Activated naive CD8-positive, alpha-beta T cell treated with anti-CD3 and anti-CD28 coated beads, Interleukin-2, amount 50 U/mL, for 24 hours (primary cell): ENCODE data around the gene MRPL40.

Source experiments
- ATAC-seq: fragments of 150-1000 bp; cut with Tn5 transposase; one replicate; pipeline ENCODE4 v1.10.0; 2021
- DNase-seq: peaks from one replicate; pipeline ENCODE4 v3.0.0; 2021
- H3K27ac Mint-ChIP-seq: one replicate; pipeline ENCODE4 v1.8.0; 2021; ENCODE audit warnings: mild to moderate bottlenecking, mixed read lengths
- H3K27me3 Mint-ChIP-seq: one replicate; pipeline ENCODE4 v1.8.0; 2021; ENCODE audit warnings: mixed read lengths
- H3K36me3 Mint-ChIP-seq: one replicate; pipeline ENCODE4 v1.8.0; 2021; ENCODE audit warnings: low read depth, mixed read lengths
- H3K4me1 Mint-ChIP-seq: one replicate; pipeline ENCODE4 v1.8.0; 2021; ENCODE audit warnings: mixed read lengths
- H3K4me3 Mint-ChIP-seq: one replicate; pipeline ENCODE4 v1.8.0; 2021; ENCODE audit warnings: mild to moderate bottlenecking, moderate library complexity, mixed read lengths
- H3K9me3 Mint-ChIP-seq: one replicate; pipeline ENCODE4 v1.8.0; 2021; ENCODE audit warnings: mixed read lengths

Gene MRPL40

GRCh38 chr22:19455585-19456370 lies 23.4 kb downstream of the MRPL40 start:
- Mint-ChIP-seq H3K4me3 (no peak overlapping the region), H3K36me3 (peaks cover 50% of the 10 kb centered on the region), H3K27me3 (no peaks in the 10 kb centered on the region), H3K4me1 (peaks cover 3% of the 10 kb centered on the region), H3K27ac (no peak overlapping the region), H3K9me3 (no peaks in the 10 kb centered on the region)
- no peak for DNase-seq
- ATAC-seq, result no peak

DNA sequence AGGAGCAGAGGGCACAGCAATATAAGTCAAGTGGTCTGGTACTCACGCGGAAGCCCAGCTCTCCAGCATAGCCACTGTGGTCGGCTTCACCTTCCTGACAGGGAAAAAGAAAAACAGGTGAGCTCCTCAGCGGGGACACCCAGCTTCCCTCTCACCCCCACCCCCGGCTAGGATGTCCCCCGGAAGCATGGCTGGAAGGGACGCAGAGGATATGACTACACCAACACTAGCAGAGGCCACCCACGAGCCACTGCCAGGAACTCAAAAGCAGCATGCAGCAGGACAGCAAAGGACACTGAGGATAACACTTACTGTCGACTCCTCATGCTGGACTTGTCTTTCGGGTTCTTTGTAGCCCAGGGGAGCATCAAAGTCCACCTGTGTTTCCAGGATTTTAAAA lies 24.2 kb downstream of the MRPL40 start:
- ATAC-seq (no peak), DNase-seq (no peak)
- Mint-ChIP-seq H3K4me1 (peaks cover 3% of the 10 kb centered on the region), H3K27ac (no peak overlapping the region), H3K36me3 (peaks cover 53% of the 10 kb centered on the region), H3K27me3 (no peaks in the 10 kb centered on the region), H3K9me3 (no peaks in the 10 kb centered on the region), H3K4me3 (no peak overlapping the region)

- H3K27me3 Mint-ChIP-seq, result no peaks in the 10 kb centered on the region
- peaks cover 3% of the 10 kb centered on the region for H3K4me1 Mint-ChIP-seq
- no peak for ATAC-seq
- H3K9me3 Mint-ChIP-seq, result no peaks in the 10 kb centered on the region
- H3K4me3 Mint-ChIP-seq, result no peak overlapping the region
- peaks cover 56% of the 10 kb centered on the region for H3K36me3 Mint-ChIP-seq
- DNase-seq, result no peak
- H3K27ac Mint-ChIP-seq, result no peak overlapping the region
Measured at GRCh38 chr22:19457828-19458428, 25.6 kb downstream of the MRPL40 start.

- Mint-ChIP-seq H3K27ac (no peak overlapping the region), H3K36me3 (peaks cover 42% of the 10 kb centered on the region), H3K9me3 (no peaks in the 10 kb centered on the region), H3K27me3 (no peaks in the 10 kb centered on the region), H3K4me1 (no peaks in the 10 kb centered on the region), H3K4me3 (no peak overlapping the region)
- DNase-seq (no peak), ATAC-seq (no peak)
Measured at GRCh38 chr22:19460036-19460435, 27.7 kb downstream of the MRPL40 start.

GRCh38 chr22:19461506-19461905 lies 29.2 kb downstream of the MRPL40 start:
- H3K4me3 Mint-ChIP-seq, result no peak overlapping the region
- no peak for ATAC-seq
- DNase-seq, result no peak
- peaks cover 44% of the 10 kb centered on the region for H3K36me3 Mint-ChIP-seq
- no peak overlapping the region for H3K27ac Mint-ChIP-seq
- no peaks in the 10 kb centered on the region for H3K4me1 Mint-ChIP-seq
- no peaks in the 10 kb centered on the region for H3K27me3 Mint-ChIP-seq
- no peaks in the 10 kb centered on the region for H3K9me3 Mint-ChIP-seq

DNA sequence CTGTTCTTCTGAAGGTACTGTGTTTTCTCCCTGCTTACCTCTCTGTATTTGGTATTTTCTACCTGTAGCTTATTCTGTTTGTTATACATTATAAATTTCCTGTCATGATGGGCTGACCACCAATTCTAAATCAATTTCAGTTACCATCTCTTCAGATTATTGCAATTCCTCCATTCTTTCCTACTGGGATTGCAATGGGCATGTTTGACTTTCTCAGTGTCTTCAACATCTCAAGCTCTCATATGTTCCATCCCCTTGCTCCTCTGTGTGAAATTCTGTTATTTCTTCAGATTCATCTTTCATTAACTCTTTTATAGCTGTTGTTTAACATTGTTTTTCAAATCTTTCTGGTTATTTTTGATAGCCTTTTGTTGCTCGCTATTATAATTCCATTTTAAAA lies 30.7 kb downstream of the MRPL40 start:
- Mint-ChIP-seq H3K27ac (no peak overlapping the region), H3K4me1 (no peaks in the 10 kb centered on the region), H3K36me3 (peaks cover 45% of the 10 kb centered on the region), H3K9me3 (no peaks in the 10 kb centered on the region), H3K27me3 (no peaks in the 10 kb centered on the region), H3K4me3 (no peak overlapping the region)
- DNase-seq, result no peak
- no peak for ATAC-seq

DNA sequence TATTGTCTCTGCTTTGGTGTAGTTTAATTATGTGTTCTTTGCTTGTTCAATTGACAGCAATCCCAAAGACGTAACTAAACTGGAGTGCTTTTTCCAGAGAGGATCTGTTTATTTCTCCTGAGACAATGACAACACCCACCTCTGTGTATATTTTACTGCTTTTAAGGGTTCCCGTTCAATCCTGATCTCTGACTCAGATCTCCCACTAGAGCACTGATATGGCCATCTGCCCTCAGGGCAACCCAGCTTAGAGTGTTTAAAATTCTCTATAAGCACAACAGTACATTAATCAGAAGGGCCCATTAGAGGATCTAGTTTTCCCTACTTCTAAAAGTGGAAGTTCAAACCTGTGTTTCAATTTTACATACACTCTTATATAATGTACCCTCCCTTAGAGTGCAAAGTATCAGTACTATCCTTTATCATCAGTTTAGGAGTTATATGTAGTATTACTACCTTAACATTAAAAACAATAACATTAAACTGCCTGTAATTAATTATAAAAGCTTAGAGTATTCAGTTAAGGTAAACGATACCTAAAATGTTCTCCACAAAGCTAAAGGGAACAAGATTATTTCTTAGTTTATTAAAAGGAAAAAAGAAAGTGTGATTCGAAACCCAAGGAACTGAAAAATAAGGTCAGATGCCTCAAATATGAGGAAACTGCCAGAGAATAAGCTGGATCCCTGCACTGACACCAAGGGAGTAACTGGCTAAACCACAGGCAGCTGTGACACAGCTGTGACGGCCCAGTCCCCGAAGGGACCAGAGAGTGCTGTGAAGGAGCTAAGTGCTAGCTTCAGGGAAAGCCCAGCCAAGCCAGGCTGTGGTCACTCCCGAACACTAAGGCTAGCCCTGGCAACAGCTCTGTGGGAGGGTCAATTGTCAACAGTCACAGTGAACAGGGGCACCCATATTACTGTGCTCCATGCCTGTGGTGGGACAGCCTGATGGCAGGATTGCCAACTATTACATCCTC lies 31.4 kb downstream of the MRPL40 start:
- Mint-ChIP-seq H3K36me3 (peaks cover 50% of the 10 kb centered on the region), H3K27ac (no peak overlapping the region), H3K9me3 (no peaks in the 10 kb centered on the region), H3K27me3 (no peaks in the 10 kb centered on the region), H3K4me1 (no peaks in the 10 kb centered on the region), H3K4me3 (no peak overlapping the region)
- ATAC-seq (no peak), DNase-seq (no peak)

GRCh38 chr22:19464546-19464945 lies 32.2 kb downstream of the MRPL40 start:
- H3K36me3 Mint-ChIP-seq, result peaks cover 53% of the 10 kb centered on the region
- H3K4me1 Mint-ChIP-seq, result no peaks in the 10 kb centered on the region
- ATAC-seq (no peak), DNase-seq (no peak)
- no peaks in the 10 kb centered on the region for H3K9me3 Mint-ChIP-seq
- no peak overlapping the region for H3K27ac Mint-ChIP-seq
- H3K27me3 Mint-ChIP-seq, result no peaks in the 10 kb centered on the region
- no peak overlapping the region for H3K4me3 Mint-ChIP-seq

GRCh38 chr22:19464975-19465374 lies 32.6 kb downstream of the MRPL40 start:
- peaks cover 54% of the 10 kb centered on the region for H3K36me3 Mint-ChIP-seq
- no peak overlapping the region for H3K27ac Mint-ChIP-seq
- no peaks in the 10 kb centered on the region for H3K9me3 Mint-ChIP-seq
- H3K4me3 Mint-ChIP-seq, result no peak overlapping the region
- ATAC-seq (no peak), DNase-seq (no peak)
- no peaks in the 10 kb centered on the region for H3K4me1 Mint-ChIP-seq
- no peaks in the 10 kb centered on the region for H3K27me3 Mint-ChIP-seq

DNA sequence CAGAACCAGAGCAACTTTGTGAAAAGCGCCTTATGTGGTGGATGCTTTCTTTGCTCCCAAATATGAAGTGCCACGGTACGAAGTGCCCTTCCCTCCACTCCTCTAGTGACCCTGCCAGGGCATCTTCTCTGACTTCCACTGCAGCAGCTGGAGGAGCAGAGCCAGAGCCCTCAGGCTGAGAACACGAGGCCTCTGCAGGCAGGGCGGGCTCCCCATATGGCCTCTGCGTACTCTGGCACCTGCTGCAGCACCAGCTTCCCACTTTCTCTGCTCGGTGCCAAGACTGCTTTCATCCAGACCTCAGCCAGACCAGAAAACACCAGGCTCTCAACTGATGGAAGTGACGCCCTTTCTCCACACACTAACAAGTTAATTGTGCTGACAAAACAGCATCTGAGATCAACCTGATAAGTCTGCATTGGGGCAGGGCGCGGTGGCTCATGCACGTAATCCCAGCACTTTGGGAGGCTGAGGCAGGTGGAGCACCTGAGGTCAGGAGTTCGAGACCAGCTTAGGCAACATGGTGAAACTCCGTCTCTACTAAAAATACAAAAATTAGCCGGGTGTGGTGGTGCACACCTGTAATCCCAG lies 33.9 kb downstream of the MRPL40 start:
- ATAC-seq (no peak), DNase-seq (no peak)
- no peaks in the 10 kb centered on the region for H3K4me1 Mint-ChIP-seq
- no peaks in the 10 kb centered on the region for H3K27me3 Mint-ChIP-seq
- no peaks in the 10 kb centered on the region for H3K9me3 Mint-ChIP-seq
- peaks cover 54% of the 10 kb centered on the region for H3K36me3 Mint-ChIP-seq
- no peak overlapping the region for H3K27ac Mint-ChIP-seq
- no peak overlapping the region for H3K4me3 Mint-ChIP-seq

GRCh38 chr22:19466848-19467752 lies 34.8 kb downstream of the MRPL40 start:
- no peak for ATAC-seq
- no peaks in the 10 kb centered on the region for H3K27me3 Mint-ChIP-seq
- H3K4me3 Mint-ChIP-seq, result no peak overlapping the region
- peaks cover 53% of the 10 kb centered on the region for H3K36me3 Mint-ChIP-seq
- no peak overlapping the region for H3K27ac Mint-ChIP-seq
- no peak for DNase-seq
- no peaks in the 10 kb centered on the region for H3K4me1 Mint-ChIP-seq
- H3K9me3 Mint-ChIP-seq, result no peaks in the 10 kb centered on the region

- Mint-ChIP-seq H3K4me1 (no peaks in the 10 kb centered on the region), H3K27ac (no peak overlapping the region), H3K27me3 (no peaks in the 10 kb centered on the region), H3K4me3 (no peak overlapping the region), H3K36me3 (peaks cover 53% of the 10 kb centered on the region), H3K9me3 (no peaks in the 10 kb centered on the region)
- DNase-seq, result no peak
- no peak for ATAC-seq
Measured at GRCh38 chr22:19467912-19468311, 35.6 kb downstream of the MRPL40 start.

- H3K27ac Mint-ChIP-seq, result no peak overlapping the region
Measured at GRCh38 chr22:19469421-19469820, 37.1 kb downstream of the MRPL40 start.

GRCh38 chr22:19470010-19470409 lies 37.7 kb downstream of the MRPL40 start:
- H3K27me3 Mint-ChIP-seq, result no peaks in the 10 kb centered on the region
- peaks cover 59% of the 10 kb centered on the region for H3K36me3 Mint-ChIP-seq
- no peak for ATAC-seq

More at GRCh38 chr22:19469421-19469820, 37.1 kb downstream of the MRPL40 start:
- no peak for ATAC-seq
- Mint-ChIP-seq H3K4me1 (no peaks in the 10 kb centered on the region), H3K27me3 (no peaks in the 10 kb centered on the region), H3K9me3 (no peaks in the 10 kb centered on the region), H3K36me3 (peaks cover 60% of the 10 kb centered on the region), H3K4me3 (no peak overlapping the region)
- no peak for DNase-seq

More at GRCh38 chr22:19470010-19470409, 37.7 kb downstream of the MRPL40 start:
- H3K4me3 Mint-ChIP-seq, result no peak overlapping the region
- no peaks in the 10 kb centered on the region for H3K9me3 Mint-ChIP-seq
- H3K27ac Mint-ChIP-seq, result no peak overlapping the region
- no peak for DNase-seq
- H3K4me1 Mint-ChIP-seq, result no peaks in the 10 kb centered on the region
